Keratinocyte (primary cell): ENCODE measurements around the gene SPDYE4. TPM values are rescaled to one million over a fixed set of nuclear protein-coding genes. Genes with fewer than 3 reads are reported as not detected.

Experiments used
- DNase-seq: peaks from one replicate; pipeline ENCODE4 v3.0.0-alpha.2; 2011; ENCODE audit warnings: low read depth, missing footprints, low spot score
- FAIRE-seq: peaks from 2 replicates; lab custom pipeline; 2011; peaks lifted over from hg19 to GRCh38; lab: Jason Lieb, UNC
- H2AFZ ChIP-seq: 2 replicates; pipeline ENCODE4 v1.6.0; 2012; ENCODE audit warnings: low read length, control low read depth, inconsistent platforms; ENCODE audit not compliant: control insufficient read depth
- H3K27ac ChIP-seq: 2 replicates; pipeline ENCODE4 v1.5.1; 2011; ENCODE audit warnings: low read length; ENCODE audit not compliant: control insufficient read depth, insufficient read depth
- H3K27me3 ChIP-seq: 3 replicates; pipeline ENCODE4 v1.6.0; 2011; ENCODE audit warnings: low read length; ENCODE audit not compliant: control insufficient read depth, insufficient read depth; ENCODE audit errors: extremely low read depth
- H3K36me3 ChIP-seq, 2 experiments: 2 replicates in 1 of 2; 3 replicates in 1 of 2; pipeline ENCODE4 v1.5.1; 2011; ENCODE audit warnings: low read length in 2 of 2, mild to moderate bottlenecking in 1 of 2; ENCODE audit not compliant: control insufficient read depth in 2 of 2, insufficient read depth in 2 of 2; ENCODE audit errors: extremely low read depth in 1 of 2
- H3K4me1 ChIP-seq: 3 replicates; pipeline ENCODE4 v1.5.1; 2011; ENCODE audit warnings: low read length; ENCODE audit not compliant: control insufficient read depth, insufficient read depth; ENCODE audit errors: extremely low read depth
- H3K4me2 ChIP-seq: 3 replicates; pipeline ENCODE4 v1.6.0; 2011; ENCODE audit warnings: low read depth, low read length; ENCODE audit not compliant: control insufficient read depth, insufficient read depth; ENCODE audit errors: extremely low read depth
- H3K4me3 ChIP-seq, 3 experiments: fragments of 200-600 bp in 1 of 3; sonication (generic) in 1 of 3; 2 replicates in 2 of 3; 3 replicates in 1 of 3; pipeline ENCODE4 v1.5.1; 2011 to 2016; ENCODE audit warnings: low read length in 3 of 3, mild to moderate bottlenecking in 3 of 3, control low read depth in 2 of 3, inconsistent platforms in 1 of 3, low read depth in 1 of 3, mixed read lengths in 1 of 3, mixed run types in 1 of 3, moderate library complexity in 1 of 3; ENCODE audit not compliant: control insufficient read depth in 2 of 3, insufficient read depth in 2 of 3; ENCODE audit errors: extremely low read depth in 1 of 3
- H3K79me2 ChIP-seq: 2 replicates; pipeline ENCODE4 v1.6.0; 2012; ENCODE audit warnings: low read length; ENCODE audit not compliant: control insufficient read depth, insufficient read depth
- H3K9ac ChIP-seq: 3 replicates; pipeline ENCODE4 v1.6.0; 2011; ENCODE audit warnings: low read length; ENCODE audit not compliant: control insufficient read depth, insufficient read depth; ENCODE audit errors: extremely low read depth
- H3K9me1 ChIP-seq: 3 replicates; pipeline ENCODE4 v1.6.0; 2011; ENCODE audit warnings: low read length; ENCODE audit not compliant: control insufficient read depth, insufficient read depth; ENCODE audit errors: extremely low read depth
- H3K9me3 ChIP-seq: 2 replicates; pipeline ENCODE4 v1.5.1; 2012; ENCODE audit warnings: low read depth, low read length; ENCODE audit not compliant: control insufficient read depth
- H4K20me1 ChIP-seq: 3 replicates; pipeline ENCODE4 v1.6.0; 2011; ENCODE audit warnings: low read length; ENCODE audit not compliant: control insufficient read depth, insufficient read depth; ENCODE audit errors: extremely low read depth
- CTCF ChIP-seq, 3 experiments: IDR thresholded peaks in 1 of 3; conservative IDR thresholded peaks in 1 of 3; optimal IDR thresholded peaks in 1 of 3; 2 replicates in 2 of 3; 3 replicates in 1 of 3; pipeline versions ENCODE3 to v1.5.1; 2011; ENCODE audit warnings: low read length in 3 of 3, mild to moderate bottlenecking in 3 of 3, moderate library complexity in 2 of 3, control low read depth in 1 of 3, inconsistent platforms in 1 of 3; ENCODE audit not compliant: insufficient read depth in 2 of 3; ENCODE audit errors: extremely low read depth in 1 of 3
- EZH2 ChIP-seq: IDR thresholded peaks from one replicate; pipeline ENCODE4 v1.6.1; 2012; ENCODE audit warnings: inconsistent platforms, mild to moderate bottlenecking, low read length, moderate library complexity
- dilution Hi-C: fragments of 300-500 bp; cut with MboI; formaldehyde crosslinking; loops from one replicate; pipeline ENCODE4 v1.7.0; 2020; ENCODE audit warnings: low sequenced_read_pairs; ENCODE audit not compliant: extremely low pct_ligation_motif_present
- polyA plus RNA-seq, 5 experiments: library from polyadenylated mRNA; depleted of rRNA in 3 of 5; stranded (reverse) in 3 of 5; stranded (forward) in 1 of 5; unstranded in 1 of 5; fragments of >200 nt; gene quantifications; 1 replicate in 1 of 5; 2 replicates in 3 of 5; 3 replicates in 1 of 5; pipeline versions ENCODE4 v1.2.1 to v1.2.3, GENCODE V29; 2011 to 2012; ENCODE audit warnings: missing spikeins in 2 of 5, low read depth in 1 of 5, low replicate concordance in 1 of 5

Gene SPDYE4
- polyA plus RNA-seq, 1 donor (not counting 4 experiments of a cell fraction or from before 2014, with no cell fraction given) = not detected

DNA sequence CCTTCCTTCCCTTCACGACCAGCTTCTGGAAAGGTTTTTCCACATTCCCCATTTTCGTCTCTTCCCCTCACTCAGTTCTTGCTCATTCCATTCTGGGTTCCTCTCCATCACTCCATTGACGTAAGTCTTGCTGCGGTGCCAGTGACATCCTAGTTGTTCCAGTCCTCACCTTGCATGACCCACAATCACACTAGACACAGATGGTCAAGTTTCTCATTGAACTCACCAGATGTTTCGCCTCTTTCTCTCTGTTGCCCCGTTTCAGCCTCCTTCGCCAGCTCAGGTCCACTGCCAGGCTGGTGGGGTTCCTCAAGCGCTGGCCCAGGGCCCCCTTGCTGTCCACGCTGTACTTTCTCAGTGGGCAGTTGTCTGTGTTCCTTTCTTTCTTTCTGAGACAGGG lies 57.1 kb downstream of the SPDYE4 start:
- DNase-seq = no peak
- H4K20me1 ChIP-seq = no peaks in the 10 kb centered on the region
- TF ChIP-seq EZH2 (no peak), CTCF (optimal IDR thresholded peaks at IDR 0.05 in 1 of 3, IDR thresholded peaks at IDR 0.05 in 1 of 3, conservative IDR thresholded peaks at IDR 0.05 in 1 of 3; ENCODE audit: extremely low read depth in 1 of 3, insufficient read depth in 2 of 3, low read length in 3 of 3) (no peak)
- H3K4me2 ChIP-seq = no peak overlapping the region
- peaks cover 14% of the 10 kb centered on the region for H3K27me3 ChIP-seq
- no peaks in the 10 kb centered on the region for H3K36me3 ChIP-seq
- no peaks in the 10 kb centered on the region for H3K9me1 ChIP-seq
- no peak overlapping the region for H3K9ac ChIP-seq
- FAIRE-seq = no peak
- no peaks in the 10 kb centered on the region for H3K79me2 ChIP-seq
- H3K9me3 ChIP-seq = no peaks in the 10 kb centered on the region
- H2AFZ ChIP-seq = no peak overlapping the region
- H3K4me1 ChIP-seq = no peaks in the 10 kb centered on the region
- H3K27ac ChIP-seq = no peak overlapping the region
- dilution Hi-C loops = no loop called here
- no peak overlapping the region for H3K4me3 ChIP-seq

Other genes starting within 250 kb of the SPDYE4 start
- 17.0 to 26.2 TPM (median 21.2 TPM) in 3 replicates for gene MYH10, start 127.8 kb downstream of the SPDYE4 start, polyA plus RNA-seq
- not detected in 3 replicates for gene CCDC42, start 13.7 kb downstream of the SPDYE4 start, polyA plus RNA-seq
- not detected in 3 replicates for gene MFSD6L, start 40.8 kb upstream of the SPDYE4 start, polyA plus RNA-seq
- 0.02 to 0.06 TPM (median 0.03 TPM) in 3 replicates for gene PIK3R6, start 109.1 kb upstream of the SPDYE4 start, polyA plus RNA-seq
- gene PIK3R5, start 207.2 kb upstream of the SPDYE4 start, polyA plus RNA-seq = 0.03 to 0.04 TPM in 2 of 3 replicates, not detected in the other